ENCODE results near the gene RNF151. TPM values are rescaled to one million over a fixed set of nuclear protein-coding genes. Genes with fewer than 3 reads are reported as not detected.
"Not testable (repeated sequence)": the region's sequence is repeated elsewhere in the genome, so short reads cannot be mapped to it uniquely, and the experiment has no call there.

RNF151 gene
- total RNA-seq, 6 donors from 2014 or later = 0.37 TPM; not detected in 5

DNA sequence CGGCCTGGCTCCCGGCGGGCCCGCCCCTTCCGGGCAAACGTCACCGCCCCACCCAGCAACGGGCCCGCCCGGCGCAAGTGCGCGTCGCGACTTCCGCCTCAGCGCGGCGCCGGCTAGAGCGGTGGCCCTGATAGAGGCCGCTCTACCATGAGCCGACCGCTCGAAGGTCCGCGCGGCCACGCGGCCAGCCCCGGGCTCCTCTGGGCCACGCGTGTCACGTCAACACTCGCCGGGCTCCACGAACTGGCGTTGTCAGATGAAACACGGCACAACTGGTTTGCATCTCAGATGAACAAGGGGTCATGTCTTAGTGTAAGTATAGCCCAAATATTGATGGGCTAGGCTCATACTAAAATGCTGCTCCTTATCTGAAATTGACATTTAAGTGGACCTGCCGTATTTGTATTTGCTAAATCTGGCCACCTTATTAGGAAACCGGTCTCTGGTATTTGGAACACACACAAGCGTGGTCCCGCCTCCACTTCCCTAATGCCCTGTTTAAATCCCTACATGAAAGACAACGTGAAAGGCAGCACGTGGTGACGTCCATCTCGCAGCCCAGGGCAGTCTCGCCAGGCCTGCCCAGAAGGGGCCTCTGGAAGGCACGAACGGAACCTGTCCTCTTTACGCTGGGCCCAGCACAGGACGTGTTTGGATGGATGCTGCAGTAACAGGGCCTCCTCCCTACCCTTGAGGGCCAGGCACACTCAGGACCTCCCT lies 43.3 kb downstream of the RNF151 start, which contains the start of gene ZNF598:
Gene ZNF598 (minus strand): TSS at position 31 of the 720 bp plus-strand sequence.
- TF ChIP-seq POLR2A (IDR thresholded peaks at IDR 0.05) = peak in 3 of 4 donors; percentile 49 to 94 (median 88)
- TF ChIP-seq, protein P1, sequence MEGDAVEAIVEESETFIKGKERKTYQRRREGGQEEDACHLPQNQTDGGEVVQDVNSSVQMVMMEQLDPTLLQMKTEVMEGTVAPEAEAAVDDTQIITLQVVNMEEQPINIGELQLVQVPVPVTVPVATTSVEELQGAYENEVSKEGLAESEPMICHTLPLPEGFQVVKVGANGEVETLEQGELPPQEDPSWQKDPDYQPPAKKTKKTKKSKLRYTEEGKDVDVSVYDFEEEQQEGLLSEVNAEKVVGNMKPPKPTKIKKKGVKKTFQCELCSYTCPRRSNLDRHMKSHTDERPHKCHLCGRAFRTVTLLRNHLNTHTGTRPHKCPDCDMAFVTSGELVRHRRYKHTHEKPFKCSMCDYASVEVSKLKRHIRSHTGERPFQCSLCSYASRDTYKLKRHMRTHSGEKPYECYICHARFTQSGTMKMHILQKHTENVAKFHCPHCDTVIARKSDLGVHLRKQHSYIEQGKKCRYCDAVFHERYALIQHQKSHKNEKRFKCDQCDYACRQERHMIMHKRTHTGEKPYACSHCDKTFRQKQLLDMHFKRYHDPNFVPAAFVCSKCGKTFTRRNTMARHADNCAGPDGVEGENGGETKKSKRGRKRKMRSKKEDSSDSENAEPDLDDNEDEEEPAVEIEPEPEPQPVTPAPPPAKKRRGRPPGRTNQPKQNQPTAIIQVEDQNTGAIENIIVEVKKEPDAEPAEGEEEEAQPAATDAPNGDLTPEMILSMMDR (IDR thresholded peaks at IDR 0.05) = peak in 3 of 6 experiments; percentile 3 to 16 (median 11)
- no peak for TF ChIP-seq EP300 (IDR thresholded peaks at IDR 0.05)
- TF ChIP-seq POLR2AphosphoS5 (IDR thresholded peaks at IDR 0.05) = peak; percentile 80 to 93
- Histone ChIP-seq H3K4me1 (peaks cover 40 to 52% (median 43%) of the 10 kb centered on the region in 4 donors), H3K27ac (peak within 1 kb of the TSS; percentile 85 to 96 (median 94)), H3K4me3 (peak within 1 kb of the TSS; percentile 67 to 100 (median 96)), H3K9me3 (no peaks in the 10 kb centered on the region), H3K27me3 (no peaks in the 10 kb centered on the region), H3K36me3 (no peaks in the 10 kb centered on the region)
- ATAC-seq (ENCODE audit: low FRiP score in 2 of 2) = peak; percentile 92 to 96
- 3 to 6% methylated on average over 11 to 30 of the region's 52 CpGs for WGBS, 2 donors
- DNase-seq = peak; percentile 81 to 97

DNA sequence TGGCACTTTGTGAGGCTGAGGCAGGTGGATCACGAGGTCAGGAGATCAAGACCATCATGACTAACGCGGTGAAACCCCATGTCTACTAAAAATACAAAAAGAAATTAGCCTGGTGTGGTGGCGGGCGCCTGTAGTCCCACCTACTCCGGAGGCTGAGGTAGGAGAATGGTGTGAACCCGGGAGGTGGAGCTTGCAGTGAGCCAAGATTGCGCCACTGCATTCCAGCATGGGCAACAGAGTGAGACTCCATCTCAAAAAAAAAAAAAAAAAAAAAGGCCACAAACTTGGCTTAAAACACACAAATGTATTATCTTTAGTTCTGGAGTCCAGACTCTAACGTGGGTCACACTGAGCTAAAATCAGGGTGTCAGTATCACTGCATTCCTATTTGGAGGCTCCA lies 45.1 kb downstream of the RNF151 start:
- not testable (repeated sequence) for H3K36me3 ChIP-seq; DNase-seq; H3K27me3 ChIP-seq; H3K4me3 ChIP-seq; H3K9me3 ChIP-seq; H3K27ac ChIP-seq; ATAC-seq (ENCODE audit: low FRiP score in 2 of 2)
- 84% methylated on average over 9 of the region's 9 CpGs for WGBS, 2 donors
- peaks cover 29 to 42% (median 30%) of the 10 kb centered on the region in 4 donors for H3K4me1 ChIP-seq

DNA sequence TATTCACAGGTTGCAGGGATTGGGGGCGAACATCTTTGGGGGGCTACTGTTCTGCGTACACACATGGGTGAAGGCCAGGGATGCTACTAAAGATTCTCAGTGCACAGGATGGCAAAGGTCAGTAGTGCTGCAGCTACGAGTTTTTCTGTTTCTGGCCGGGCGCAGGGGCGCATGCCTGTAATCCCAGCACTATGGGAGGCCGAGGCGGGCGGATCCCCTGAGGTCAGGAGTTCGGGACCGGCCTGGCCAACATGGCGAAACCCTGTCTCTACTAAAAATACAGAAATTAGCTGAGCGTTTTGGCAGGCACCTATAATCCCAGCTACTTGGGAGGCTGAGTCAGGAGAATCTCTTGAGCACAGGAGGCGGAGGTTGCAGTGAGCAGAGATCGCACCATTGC lies 46.9 kb downstream of the RNF151 start:
- ATAC-seq (ENCODE audit: low FRiP score in 2 of 2) = no peak
- DNase-seq = peak in 1 of 2 donors; percentile 58
- Histone ChIP-seq H3K27ac (no peak overlapping the region), H3K4me1 (peaks cover 11 to 24% (median 13%) of the 10 kb centered on the region in 4 donors), H3K27me3 (no peaks in the 10 kb centered on the region), H3K9me3 (no peaks in the 10 kb centered on the region), H3K36me3 (no peaks in the 10 kb centered on the region), H3K4me3 (no peak overlapping the region)
- TF ChIP-seq, protein P1 (IDR thresholded peaks at IDR 0.05) = no peak
- no peak for TF ChIP-seq EP300 (IDR thresholded peaks at IDR 0.05)
- WGBS, 2 donors = 90 to 98% methylated on average over 15 of the region's 15 CpGs

DNA sequence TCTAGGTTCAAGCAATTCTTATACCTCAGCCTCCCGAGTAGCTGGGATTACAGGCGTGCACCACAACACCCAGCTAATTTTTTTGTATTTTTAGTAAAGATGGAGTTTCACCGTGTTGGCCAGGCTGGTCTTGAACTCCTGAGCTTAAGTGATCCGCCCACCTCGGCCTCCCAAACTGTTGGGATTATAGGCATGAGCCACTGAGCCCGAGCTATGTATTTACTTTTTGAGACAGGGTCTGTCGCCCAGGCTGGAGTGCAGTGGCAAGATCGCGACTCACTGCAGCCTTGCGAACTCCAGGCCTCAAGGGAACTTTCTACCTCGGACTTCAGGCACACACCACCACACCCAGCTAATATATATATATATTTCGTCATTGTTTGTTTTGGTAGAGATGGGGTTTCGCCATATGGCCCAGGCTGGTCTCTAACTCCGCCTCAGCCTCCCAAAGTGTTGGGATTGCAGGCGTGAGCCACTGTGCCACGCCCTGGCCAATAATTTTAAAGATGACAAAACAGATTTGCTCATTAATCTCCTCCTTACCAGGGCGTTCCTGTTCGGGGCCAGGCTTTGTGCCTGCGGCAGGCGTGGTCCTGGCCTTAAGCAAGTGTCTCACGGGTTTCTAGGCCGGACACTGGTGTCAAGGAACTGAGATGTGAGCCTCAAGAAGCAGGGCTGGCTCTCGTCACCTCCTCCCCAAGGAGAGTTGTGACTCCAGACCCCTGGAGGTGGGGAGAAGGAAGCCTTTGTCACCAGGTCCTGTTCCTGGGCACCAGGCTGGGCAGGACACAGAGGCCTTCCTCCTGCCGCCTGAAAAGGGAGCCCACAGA lies 48.7 kb downstream of the RNF151 start:
- peak; percentile 45 to 64 for DNase-seq
- TF ChIP-seq POLR2AphosphoS5 (IDR thresholded peaks at IDR 0.05) (no peak), POLR2A (IDR thresholded peaks at IDR 0.05) (peak in 1 of 4 donors; percentile 15)
- Histone ChIP-seq H3K4me1 (peaks cover 8 to 25% (median 13%) of the 10 kb centered on the region in 4 donors), H3K4me3 (no peak overlapping the region), H3K36me3 (no peaks in the 10 kb centered on the region), H3K9me3 (no peaks in the 10 kb centered on the region), H3K27ac (no peak overlapping the region), H3K27me3 (peaks cover 0 to 16% (median 10%) of the 10 kb centered on the region in 4 donors)
- WGBS, 2 donors = 69 to 84% methylated on average over 16 to 24 of the region's 24 CpGs
- ATAC-seq (ENCODE audit: low FRiP score in 2 of 2) = peak; percentile 65 to 71

DNA sequence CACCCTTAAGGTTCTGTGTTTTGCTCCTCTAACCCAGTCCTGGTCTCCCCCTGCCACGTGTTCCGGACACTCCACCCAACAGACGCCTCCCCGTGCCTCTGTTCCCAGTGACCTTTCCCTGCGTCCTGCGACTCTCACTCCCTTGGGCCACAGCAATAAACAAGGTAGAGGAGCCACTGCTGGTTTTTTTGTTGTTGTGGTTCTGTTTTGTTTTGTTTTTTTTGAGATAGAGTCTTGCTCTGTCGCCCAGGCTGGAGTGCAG lies 49.2 kb downstream of the RNF151 start:
- no peak for DNase-seq

More for the DNA sequence above, 49.2 kb downstream of the RNF151 start:
- Histone ChIP-seq H3K4me3 (no peak overlapping the region), H3K9me3 (no peaks in the 10 kb centered on the region), H3K36me3 (no peaks in the 10 kb centered on the region), H3K27ac (no peak overlapping the region), H3K4me1 (peaks cover 10 to 26% (median 14%) of the 10 kb centered on the region in 4 donors), H3K27me3 (peaks cover 0 to 22% (median 15%) of the 10 kb centered on the region in 4 donors)
- TF ChIP-seq, protein P1 (IDR thresholded peaks at IDR 0.05) = no peak
- TF ChIP-seq POLR2A (IDR thresholded peaks at IDR 0.05) (no peak), POLR2AphosphoS5 (IDR thresholded peaks at IDR 0.05) (no peak), EP300 (IDR thresholded peaks at IDR 0.05) (no peak)
- 90 to 92% methylated on average over 7 of the region's 7 CpGs for WGBS, 2 donors
- ATAC-seq (ENCODE audit: low FRiP score in 2 of 2) = no peak
